Uterus (tissue), 4 donors: ENCODE data around the gene RNF144B. TPM values are rescaled to one million over a fixed set of nuclear protein-coding genes. Genes with fewer than 3 reads are reported as not detected.

Experiments used
- DNase-seq, 2 donors: peaks; one replicate each; pipeline ENCODE4 v3.0.0-alpha.2; 2019 to 2020
- H3K27ac ChIP-seq, 2 donors: fragments of 200-600 bp; sonication (generic); 1 replicate in 1 of 2; 2 replicates in 1 of 2; pipeline ENCODE4 v1.5.1; 2016 to 2018
- H3K27me3 ChIP-seq, 2 donors: fragments of 200-600 bp; sonication (generic); one replicate each; pipeline ENCODE4 v1.5.1; 2018 to 2019; ENCODE audit warnings: control low read depth in 1 of 2
- H3K36me3 ChIP-seq, 2 donors: fragments of 200-600 bp; sonication (generic); one replicate each; pipeline ENCODE4 v1.5.1; 2019; ENCODE audit warnings: control low read depth in 1 of 2
- H3K4me1 ChIP-seq, 2 donors: fragments of 200-600 bp; sonication (generic); one replicate each; pipeline ENCODE4 v1.5.1; 2018 to 2019; ENCODE audit warnings: control low read depth in 1 of 2
- H3K4me3 ChIP-seq, 2 donors: fragments of 200-600 bp; sonication (generic); 1 replicate in 1 of 2; 2 replicates in 1 of 2; pipeline ENCODE4 v1.5.1; 2018 to 2019; ENCODE audit warnings: mild to moderate bottlenecking in 1 of 2
- H3K9me3 ChIP-seq, 2 donors: fragments of 200-600 bp; sonication (generic); one replicate each; pipeline ENCODE4 v1.5.1; 2019; ENCODE audit warnings: control low read depth in 1 of 2
- CTCF ChIP-seq, 4 experiments: fragments of 200-600 bp in 2 of 4; fragments of 450-650 bp in 2 of 4; sonication (generic) in 2 of 4; IDR thresholded peaks; one replicate each; pipeline ENCODE4 v1.5.1; 2016 to 2019; ENCODE audit warnings: antibody characterized with exemption in 4 of 4, mild to moderate bottlenecking in 2 of 4, moderate library complexity in 1 of 4
- POLR2A ChIP-seq, 2 donors: fragments of 450-650 bp; IDR thresholded peaks; one replicate each; pipeline ENCODE4 v1.6.1; 2016; ENCODE audit warnings: antibody characterized with exemption in 2 of 2, mild to moderate bottlenecking in 1 of 2, moderate library complexity in 1 of 2
- intact Hi-C: fragments of 100-400 bp; cut with DNase I; formaldehyde crosslinking; loops from one replicate; pipeline ENCODE4 v1.15.1; 2023; ENCODE audit warnings: low total_unique reads
- total RNA-seq, 4 donors: library from RNA; depleted of rRNA in 3 of 4; stranded (reverse); fragments of >200 nt in 3 of 4; gene quantifications; one replicate each; pipeline versions ENCODE4 v1.1.0 to v1.2.4, GENCODE V29; 2014 to 2023
- donor health status: DM: yes; HTN: yes; CAD: no.

Gene RNF144B
- total RNA-seq, 4 donors from 2014 or later = 8.2 to 35.7 (median 23.1) TPM

- DNase-seq = no peak
- Histone ChIP-seq H3K36me3 (no peaks in the 10 kb centered on the region), H3K9me3 (no peaks in the 10 kb centered on the region), H3K27me3 (no peaks in the 10 kb centered on the region), H3K4me1 (no peaks in the 10 kb centered on the region), H3K27ac (no peak overlapping the region), H3K4me3 (no peak overlapping the region)
- TF ChIP-seq POLR2A (IDR thresholded peaks at IDR 0.05) (no peak), CTCF (IDR thresholded peaks at IDR 0.05) (no peak)
- intact Hi-C loops = no loop called here
Measured at GRCh38 chr6:18413381-18413780, 26.2 kb downstream of the RNF144B start.

GRCh38 chr6:18414116-18414515 lies 27.0 kb downstream of the RNF144B start:
- Histone ChIP-seq H3K27ac (no peak overlapping the region), H3K4me1 (no peaks in the 10 kb centered on the region), H3K27me3 (no peaks in the 10 kb centered on the region), H3K9me3 (no peaks in the 10 kb centered on the region), H3K36me3 (no peaks in the 10 kb centered on the region), H3K4me3 (no peak overlapping the region)
- TF ChIP-seq CTCF (IDR thresholded peaks at IDR 0.05) = no peak
- no peak for TF ChIP-seq POLR2A (IDR thresholded peaks at IDR 0.05)
- no peak for DNase-seq
- intact Hi-C loops = no loop called here

- Histone ChIP-seq H3K27ac (peak overlapping the region in 1 of 2 donors; percentile 7), H3K27me3 (no peaks in the 10 kb centered on the region), H3K9me3 (no peaks in the 10 kb centered on the region), H3K4me1 (no peaks in the 10 kb centered on the region), H3K36me3 (no peaks in the 10 kb centered on the region), H3K4me3 (no peak overlapping the region)
- DNase-seq = no peak
- TF ChIP-seq POLR2A (IDR thresholded peaks at IDR 0.05) (no peak), CTCF (IDR thresholded peaks at IDR 0.05) (no peak)
- intact Hi-C loops = no loop called here
Measured at GRCh38 chr6:18415207-18415606, 28.1 kb downstream of the RNF144B start.

GRCh38 chr6:18415671-18416340 lies 28.7 kb downstream of the RNF144B start:
- no peaks in the 10 kb centered on the region for H3K27me3 ChIP-seq
- no peaks in the 10 kb centered on the region for H3K4me1 ChIP-seq
- no peak for DNase-seq
- intact Hi-C loops = no loop called here
- H3K27ac ChIP-seq = peak overlapping the region; percentile 7 to 17
- TF ChIP-seq CTCF (IDR thresholded peaks at IDR 0.05) (no peak), POLR2A (IDR thresholded peaks at IDR 0.05) (no peak)
- H3K9me3 ChIP-seq = no peaks in the 10 kb centered on the region
- H3K4me3 ChIP-seq = no peak overlapping the region
- no peaks in the 10 kb centered on the region for H3K36me3 ChIP-seq

GRCh38 chr6:18416341-18416679 lies 29.2 kb downstream of the RNF144B start:
- DNase-seq = no peak
- intact Hi-C loops = no loop called here
- Histone ChIP-seq H3K4me3 (no peak overlapping the region), H3K27me3 (no peaks in the 10 kb centered on the region), H3K4me1 (no peaks in the 10 kb centered on the region), H3K9me3 (no peaks in the 10 kb centered on the region), H3K27ac (peak overlapping the region; percentile 7 to 17), H3K36me3 (no peaks in the 10 kb centered on the region)
- TF ChIP-seq POLR2A (IDR thresholded peaks at IDR 0.05) (no peak), CTCF (IDR thresholded peaks at IDR 0.05) (no peak)
